Myometrial cell (primary cell): ENCODE measurements around the gene HAUS1. TPM values are rescaled to one million over a fixed set of nuclear protein-coding genes. Genes with fewer than 3 reads are reported as not detected.

ENCODE experiments used
- total RNA-seq: library from RNA; depleted of rRNA; stranded (reverse); fragments of >200 nt; gene quantifications from 2 replicates; pipeline ENCODE4 v1.2.3, GENCODE V29; 2015

The HAUS1 gene
- 47.1 and 115 TPM in 2 replicates for total RNA-seq

GRCh38 chr18:46104128-46104911 is at the start of gene HAUS1:
Gene HAUS1 (plus strand): TSS chr18:46104385. CDS start chr18:46104412, 27 bp downstream.

GRCh38 chr18:46071653-46072375 is 32.4 kb upstream of the HAUS1 start, which contains the start of gene PSTPIP2:
Gene PSTPIP2 (minus strand): TSS chr18:46072260. CDS start chr18:46072188, 72 bp downstream.

GRCh38 chr18:46097801-46098615 is 6.2 kb upstream of the HAUS1 start, which contains the start of gene ATP5F1A:
Gene ATP5F1A (minus strand): TSS chr18:46098296. CDS start chr18:46098231, 65 bp downstream.

Other genes with a start within 250 kb of the HAUS1 start
- 29.1 and 38.3 TPM in 2 replicates for gene EPG5, start 137.1 kb upstream of the HAUS1 start, total RNA-seq
- gene PSTPIP2, start 32.1 kb upstream of the HAUS1 start, total RNA-seq: 9.5 and 9.6 TPM in 2 replicates
- gene ATP5F1A, start 6.1 kb upstream of the HAUS1 start, total RNA-seq: 768 and 824 TPM in 2 replicates